GM12874 (cell line): ENCODE measurements around the gene ATXN2.

Source experiments
- TF ChIP-seq, protein P1 (sequence below): IDR thresholded peaks from 2 replicates; pipeline ENCODE4 v1.5.1; 2011; ENCODE audit warnings: low read depth, mild to moderate bottlenecking, control low read depth, low read length, moderate library complexity; ENCODE audit not compliant: insufficient read depth

ATXN2 gene

DNA sequence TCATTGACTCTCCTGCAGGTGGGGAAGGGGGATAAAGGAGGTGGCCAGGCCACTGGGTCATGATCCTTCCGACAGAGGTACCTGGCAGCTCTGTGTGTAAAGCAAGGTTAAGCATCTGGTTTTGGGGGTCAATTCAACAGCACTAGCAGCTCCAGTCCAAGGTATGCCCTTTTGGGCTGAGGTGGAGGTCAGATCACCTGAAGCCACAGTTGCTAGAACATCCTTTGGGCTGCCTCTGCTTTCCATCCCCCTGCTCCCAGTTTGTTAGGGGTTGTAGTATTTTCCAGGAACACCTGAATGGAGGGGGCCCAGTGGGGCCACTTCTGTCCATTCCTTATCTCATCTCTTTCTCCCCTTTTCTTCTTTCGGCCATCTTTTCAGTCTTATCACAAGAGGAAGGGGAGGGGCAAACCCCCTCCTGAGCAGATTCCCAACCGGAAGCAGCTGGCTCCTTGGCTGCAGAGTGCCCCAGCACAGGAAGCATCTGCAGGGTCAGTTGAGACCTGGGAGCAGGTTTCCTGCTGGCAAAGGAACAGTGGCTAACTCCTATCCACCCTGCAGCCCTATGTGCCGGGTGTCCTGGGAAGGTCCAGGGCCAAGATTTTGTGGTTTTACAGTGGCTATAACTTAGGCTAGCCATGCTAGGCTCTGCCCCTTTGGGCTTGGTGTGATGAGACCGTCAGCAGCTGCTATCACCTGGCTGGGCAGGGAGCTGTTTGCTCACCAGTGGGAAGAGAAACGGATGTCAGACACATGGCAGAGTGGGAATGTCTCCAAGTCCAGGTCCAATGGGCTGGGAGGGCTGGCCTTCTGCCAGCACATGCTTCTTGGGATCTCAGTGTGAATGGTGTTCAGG is 153.2 kb downstream of the ATXN2 start:
- TF ChIP-seq, protein P1, sequence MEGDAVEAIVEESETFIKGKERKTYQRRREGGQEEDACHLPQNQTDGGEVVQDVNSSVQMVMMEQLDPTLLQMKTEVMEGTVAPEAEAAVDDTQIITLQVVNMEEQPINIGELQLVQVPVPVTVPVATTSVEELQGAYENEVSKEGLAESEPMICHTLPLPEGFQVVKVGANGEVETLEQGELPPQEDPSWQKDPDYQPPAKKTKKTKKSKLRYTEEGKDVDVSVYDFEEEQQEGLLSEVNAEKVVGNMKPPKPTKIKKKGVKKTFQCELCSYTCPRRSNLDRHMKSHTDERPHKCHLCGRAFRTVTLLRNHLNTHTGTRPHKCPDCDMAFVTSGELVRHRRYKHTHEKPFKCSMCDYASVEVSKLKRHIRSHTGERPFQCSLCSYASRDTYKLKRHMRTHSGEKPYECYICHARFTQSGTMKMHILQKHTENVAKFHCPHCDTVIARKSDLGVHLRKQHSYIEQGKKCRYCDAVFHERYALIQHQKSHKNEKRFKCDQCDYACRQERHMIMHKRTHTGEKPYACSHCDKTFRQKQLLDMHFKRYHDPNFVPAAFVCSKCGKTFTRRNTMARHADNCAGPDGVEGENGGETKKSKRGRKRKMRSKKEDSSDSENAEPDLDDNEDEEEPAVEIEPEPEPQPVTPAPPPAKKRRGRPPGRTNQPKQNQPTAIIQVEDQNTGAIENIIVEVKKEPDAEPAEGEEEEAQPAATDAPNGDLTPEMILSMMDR: no peak

DNA sequence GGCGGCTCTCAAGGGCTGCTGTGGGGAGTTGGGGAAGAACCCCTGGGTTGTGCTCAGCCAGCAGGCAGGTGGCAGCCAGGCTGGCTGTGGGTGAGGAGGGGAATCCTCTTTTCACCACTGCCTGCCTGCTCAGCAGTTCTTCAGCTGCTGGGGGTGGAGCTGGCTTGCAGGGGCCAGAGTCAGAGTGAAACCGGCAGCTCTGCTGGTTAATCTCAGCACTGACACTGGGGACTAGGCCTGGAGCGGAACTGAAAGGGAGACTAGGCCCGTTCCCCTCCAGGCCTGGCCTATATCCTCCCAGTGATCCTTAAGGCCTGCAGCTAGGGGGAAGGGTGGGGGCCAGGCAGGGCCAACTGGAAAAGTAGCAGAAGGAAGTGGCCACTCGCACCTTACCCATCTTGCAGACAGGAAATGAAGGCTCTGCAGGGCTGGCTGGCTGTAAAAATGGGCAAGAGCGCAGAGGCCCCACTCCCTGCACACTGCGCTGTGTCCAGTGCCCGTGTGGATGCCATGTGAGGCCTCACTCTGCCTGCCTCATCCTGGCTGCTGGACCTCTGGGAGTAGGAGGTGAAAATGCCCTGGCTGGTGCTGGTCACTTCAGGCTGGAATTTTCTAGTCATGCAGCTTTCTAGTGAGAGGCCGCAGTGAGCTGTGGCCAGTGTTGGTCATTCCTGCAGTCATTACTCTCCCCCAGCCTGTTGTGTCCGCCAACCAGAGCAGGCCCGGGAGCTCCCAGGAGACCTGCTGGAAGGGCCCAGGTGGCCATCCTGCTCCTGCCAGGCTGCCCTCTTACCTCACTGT is 154.0 kb downstream of the ATXN2 start:
- TF ChIP-seq, protein P1: no peak

DNA sequence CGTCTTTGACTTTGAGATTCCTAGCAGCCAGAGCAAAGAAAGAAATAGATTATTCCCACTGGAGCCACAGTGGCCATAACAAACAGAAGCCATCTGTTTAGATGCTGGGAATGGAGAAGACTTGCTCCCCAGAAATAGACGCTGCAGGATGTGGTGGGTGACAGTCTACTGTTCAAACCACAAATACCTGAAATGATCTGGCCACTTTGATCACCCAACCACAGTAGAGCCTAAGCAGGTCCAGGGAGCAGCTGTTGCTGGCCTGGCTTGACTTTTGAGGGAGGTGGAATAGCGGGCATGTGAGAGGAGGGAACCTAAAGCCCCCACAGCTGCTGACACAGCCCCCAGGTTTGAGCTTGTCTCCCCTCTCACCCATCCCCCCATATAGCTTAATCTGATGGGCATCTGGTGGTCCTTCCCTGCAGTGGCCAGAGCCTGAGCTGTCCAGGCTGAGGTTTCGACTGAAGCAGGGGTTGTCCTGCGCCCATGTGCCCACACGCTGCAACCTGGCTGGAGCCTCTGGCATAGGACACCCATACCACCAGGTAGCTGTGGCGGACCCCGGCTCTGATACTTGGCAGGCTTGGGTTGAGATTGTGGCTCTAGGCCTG is 154.7 kb downstream of the ATXN2 start:
- TF ChIP-seq, protein P1: no peak

DNA sequence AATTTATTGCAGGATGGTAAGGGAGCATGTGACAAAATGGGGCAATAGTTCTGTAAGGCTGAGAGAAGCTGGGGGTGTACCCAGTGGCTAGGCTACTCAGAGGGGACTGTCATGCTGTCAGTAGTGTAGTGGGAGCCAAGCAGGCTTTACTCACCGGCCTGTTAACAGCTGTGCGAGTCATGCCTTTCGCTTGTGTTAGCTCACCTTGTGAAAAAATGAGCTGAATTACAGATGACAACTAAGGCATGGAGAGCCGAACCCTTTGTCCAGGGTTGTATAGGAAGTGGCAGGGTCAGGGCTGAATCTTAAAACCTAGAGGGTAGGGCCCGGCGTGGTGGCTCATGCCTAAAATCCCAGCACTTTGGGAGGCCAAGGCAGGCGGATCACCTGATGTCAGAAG is 155.5 kb downstream of the ATXN2 start:
- TF ChIP-seq, protein P1: no peak

DNA sequence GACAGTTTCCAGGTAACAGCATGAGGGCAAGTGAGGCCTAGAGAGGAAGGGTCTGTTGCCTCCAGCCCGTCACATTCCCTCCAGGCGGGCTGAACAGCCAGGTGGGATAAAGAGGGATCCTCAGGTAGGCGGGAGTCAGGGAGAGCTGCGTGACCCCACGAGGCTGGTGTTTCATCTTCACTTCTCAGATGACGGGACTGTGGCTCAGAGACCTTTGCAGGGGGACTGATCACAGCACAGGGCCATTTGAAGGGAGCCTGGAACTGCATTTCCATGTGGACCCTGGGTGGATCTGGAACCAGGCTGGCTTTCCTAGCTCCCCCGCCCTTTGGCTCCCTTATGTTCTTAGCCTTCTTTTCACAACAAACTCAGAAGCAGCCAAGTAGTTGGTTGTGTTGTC is 156.0 kb downstream of the ATXN2 start:
- TF ChIP-seq, protein P1: no peak

DNA sequence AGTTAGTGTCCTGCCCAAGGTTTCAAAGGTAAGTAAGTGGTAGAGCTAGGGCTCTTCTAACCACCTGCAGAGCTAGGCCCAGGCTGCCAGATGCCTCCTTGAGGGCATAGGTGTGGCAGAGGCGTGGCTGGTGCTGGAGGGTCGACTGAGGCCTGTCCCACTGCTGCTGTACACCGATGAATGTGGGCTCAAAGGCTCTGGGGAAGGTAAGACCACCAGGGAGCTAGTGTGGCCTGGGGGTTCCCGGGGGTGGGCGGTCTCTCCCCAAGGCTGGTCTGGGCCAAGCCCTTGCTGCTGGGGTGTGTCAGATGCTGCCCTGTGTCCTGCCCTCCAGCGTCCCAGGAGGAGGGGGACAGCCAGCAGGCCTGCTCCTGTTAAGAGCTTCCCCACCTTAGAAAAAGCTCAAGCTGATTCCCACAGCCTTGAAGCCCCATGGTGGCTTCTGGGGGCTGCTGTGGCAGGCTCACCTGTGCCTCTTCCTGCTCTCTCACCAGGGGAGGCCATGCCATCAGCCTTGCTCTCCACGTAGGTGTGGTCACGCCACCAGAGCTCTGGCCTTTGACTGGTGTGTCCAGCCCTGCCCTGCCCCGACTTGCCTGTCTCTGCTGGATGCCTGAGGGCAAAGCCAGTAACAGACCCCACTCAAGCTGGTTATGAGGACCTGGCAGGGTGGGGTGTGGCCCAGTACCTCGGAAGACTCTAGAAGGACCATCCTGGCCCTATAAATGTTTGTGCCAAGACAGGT is 156.6 kb downstream of the ATXN2 start:
- TF ChIP-seq, protein P1: no peak
